ENCODE results near the gene TFPI2.

The TFPI2 gene

DNA sequence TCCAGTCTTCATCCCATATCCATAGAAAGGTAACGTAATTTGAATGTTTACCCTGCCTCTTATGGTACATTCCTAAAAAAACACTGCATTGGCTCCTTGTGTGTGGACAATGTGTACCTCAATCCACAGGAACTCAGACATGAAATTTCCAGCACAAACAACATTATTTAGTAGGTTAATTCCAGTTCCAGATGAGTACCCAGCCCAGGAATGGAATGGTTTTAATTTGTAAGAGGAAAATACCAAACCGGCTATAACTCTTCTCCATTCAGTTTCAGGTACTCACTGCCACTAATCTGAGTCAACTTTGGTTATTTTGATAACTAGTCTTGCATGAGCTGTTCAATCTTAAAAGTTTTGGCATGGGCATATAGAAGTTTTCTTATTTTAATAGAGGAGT is 39.0 kb downstream of the TFPI2 start:
- DNase-seq = no peak

DNA sequence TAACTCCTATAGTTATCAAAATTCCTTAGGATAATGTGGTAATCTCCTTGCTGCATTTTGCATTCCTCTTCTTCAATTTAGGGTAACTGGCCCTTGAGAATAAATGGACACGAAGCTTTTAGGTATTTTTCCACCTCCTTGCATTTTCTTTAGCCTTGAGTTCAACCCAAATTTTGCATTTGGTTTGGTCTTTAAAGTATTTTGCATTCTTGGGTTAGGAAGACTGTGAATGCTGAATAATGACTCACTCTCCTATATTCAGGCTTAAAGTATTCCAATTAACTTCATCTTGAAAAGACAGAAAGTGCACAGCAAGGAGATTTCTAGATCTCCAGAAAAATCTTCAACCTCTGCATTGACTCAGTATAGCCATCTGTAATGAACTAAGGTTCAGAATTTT is 47.3 kb downstream of the TFPI2 start:
- DNase-seq = no peak

DNA sequence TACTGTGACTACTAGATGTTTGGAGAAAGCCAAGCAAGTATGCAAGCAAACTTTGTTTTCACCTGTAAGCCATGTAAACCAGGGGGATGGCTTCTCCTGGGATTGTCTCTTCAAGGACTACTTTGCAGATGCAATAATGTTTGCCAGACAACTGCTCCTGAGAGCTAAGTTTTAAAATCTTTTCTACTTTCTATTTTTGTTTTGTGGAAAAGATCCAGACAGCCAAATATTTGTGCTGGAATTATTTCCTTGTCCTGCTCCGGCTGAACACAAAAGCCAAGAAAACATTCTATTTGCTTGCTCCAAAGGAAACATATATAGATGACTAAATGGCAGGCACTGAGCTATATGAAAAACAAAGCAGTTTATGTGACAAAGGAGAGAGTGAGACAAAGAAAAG is 51.6 kb downstream of the TFPI2 start:
- no peak for DNase-seq

DNA sequence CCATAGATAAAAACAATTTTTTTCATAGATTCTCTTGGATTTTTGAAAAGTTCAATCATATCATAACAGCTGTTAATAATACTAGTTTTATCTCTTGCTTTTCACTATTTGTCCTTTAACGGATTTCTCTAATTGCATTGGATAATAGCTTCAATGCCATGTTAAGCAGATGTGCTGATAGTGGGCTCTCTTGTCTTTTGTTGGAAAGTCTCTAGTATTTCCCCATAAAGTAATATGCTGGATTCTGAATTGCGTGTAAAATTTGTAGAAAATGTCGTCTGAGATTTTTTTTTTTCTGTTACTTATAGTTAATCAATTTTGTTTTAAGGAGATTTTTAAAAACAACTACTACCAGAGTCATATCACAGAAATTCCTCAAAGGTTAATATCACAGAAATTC is 53.3 kb downstream of the TFPI2 start:
- DNase-seq = no peak

DNA sequence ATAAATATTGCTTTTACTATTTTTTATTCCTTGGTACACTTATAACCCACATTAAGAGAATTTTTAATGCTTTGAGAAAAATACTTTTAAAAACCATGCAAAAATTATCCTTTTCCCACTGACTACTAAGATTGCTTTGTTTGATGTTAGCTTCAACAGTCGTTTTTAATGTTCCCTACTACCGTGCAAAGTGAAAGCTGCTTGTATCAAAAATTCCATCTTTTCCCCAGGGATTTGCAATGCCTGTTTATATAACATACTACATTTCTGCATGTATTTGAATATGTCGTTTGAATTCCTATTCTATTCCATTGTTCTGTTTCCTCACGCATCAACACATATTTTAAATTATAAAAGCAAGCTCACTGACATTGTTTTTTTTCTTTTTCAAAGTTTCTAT is 54.4 kb downstream of the TFPI2 start:
- DNase-seq = no peak

DNA sequence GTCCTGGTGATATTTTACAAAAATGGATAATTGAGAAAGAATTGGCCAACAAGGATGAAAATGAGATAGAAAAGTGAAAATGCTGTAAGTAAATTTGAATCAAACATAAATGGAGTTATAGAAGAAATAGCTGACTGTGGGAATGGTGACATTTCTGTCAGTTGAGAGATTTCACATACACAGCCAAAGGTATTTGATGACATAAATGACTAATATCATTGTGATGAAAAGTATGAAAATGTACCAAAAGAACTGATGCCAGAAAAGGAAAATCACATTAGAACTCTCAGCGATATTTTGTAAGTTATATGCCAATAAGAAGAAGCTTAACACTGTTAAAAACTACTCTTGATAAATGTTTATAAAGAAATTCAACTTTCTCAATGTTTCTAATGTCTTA is 54.9 kb downstream of the TFPI2 start:
- no peak for DNase-seq

Data from stimulated activated naive CD4-positive, alpha-beta T cell (primary cell).